ENCODE results near the gene TBC1D7.

TBC1D7 gene

GRCh38 chr6:13354331-13355042, 26.1 kb upstream of the TBC1D7 start:
- H3K27ac ChIP-seq (ENCODE audit: low read depth, low read length) = no peak overlapping the region
- peaks cover 3% of the 10 kb centered on the region for H3K4me1 ChIP-seq (ENCODE audit: control insufficient read depth, insufficient read depth, low read length)

DNA sequence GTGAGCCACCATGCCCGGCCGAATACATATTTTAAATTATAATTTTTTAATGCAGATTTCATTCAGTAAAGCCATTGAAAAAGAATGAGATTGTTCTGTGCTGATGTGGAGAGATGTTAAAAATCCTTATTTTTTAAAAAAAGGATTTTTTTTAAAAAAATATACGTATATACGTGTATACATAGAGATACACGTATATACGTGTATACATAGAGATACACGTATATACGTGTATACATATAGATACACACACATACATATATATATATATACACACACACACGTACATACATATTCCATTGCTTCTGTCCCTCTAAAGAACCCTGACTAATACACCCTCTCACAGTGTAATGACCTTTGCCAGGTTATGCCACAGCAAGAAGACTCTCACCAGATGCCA, 23.8 kb upstream of the TBC1D7 start:
- Histone ChIP-seq H3K9ac (ENCODE audit: low read length) (no peak overlapping the region), H3K4me3 (ENCODE audit: low read length) (no peak overlapping the region), H3K36me3 (ENCODE audit: control insufficient read depth, insufficient read depth, low read length) (no peaks in the 10 kb centered on the region), H3K27me3 (ENCODE audit: control insufficient read depth, insufficient read depth, low read length) (no peaks in the 10 kb centered on the region), H3K4me1 (ENCODE audit: control insufficient read depth, insufficient read depth, low read length) (peaks cover 3% of the 10 kb centered on the region), H3K27ac (ENCODE audit: low read depth, low read length) (no peak overlapping the region)

More at GRCh38 chr6:13354331-13355042, 26.1 kb upstream of the TBC1D7 start:
- no peaks in the 10 kb centered on the region for H3K27me3 ChIP-seq (ENCODE audit: control insufficient read depth, insufficient read depth, low read length)
- no peaks in the 10 kb centered on the region for H3K36me3 ChIP-seq (ENCODE audit: control insufficient read depth, insufficient read depth, low read length)
- H3K9ac ChIP-seq (ENCODE audit: low read length) = no peak overlapping the region
- no peak overlapping the region for H3K4me3 ChIP-seq (ENCODE audit: low read length)

DNA sequence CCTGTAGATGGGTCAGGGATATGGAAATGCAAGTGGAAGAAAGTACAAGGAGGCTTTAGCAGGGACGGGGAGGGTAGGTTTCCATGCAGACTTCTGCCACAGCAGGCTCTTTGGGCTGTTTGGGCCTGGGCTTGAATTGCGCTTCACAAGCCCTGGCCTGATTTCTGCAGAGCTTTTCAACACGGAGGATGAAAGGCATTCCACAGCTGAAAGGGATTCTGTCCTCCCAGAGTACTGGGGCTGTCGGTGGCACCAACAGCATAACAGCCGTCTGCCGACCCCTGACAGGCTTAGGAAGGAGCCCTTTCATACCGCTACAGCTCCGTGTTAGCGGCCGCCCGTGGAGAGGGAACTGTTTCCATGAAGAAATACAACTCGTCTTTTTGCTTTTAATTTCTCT, 22.9 kb upstream of the TBC1D7 start:
- no peak overlapping the region for H3K9ac ChIP-seq (ENCODE audit: low read length)
- no peak overlapping the region for H3K4me3 ChIP-seq (ENCODE audit: low read length)
- H3K4me1 ChIP-seq (ENCODE audit: control insufficient read depth, insufficient read depth, low read length) = peaks cover 3% of the 10 kb centered on the region
- no peak overlapping the region for H3K27ac ChIP-seq (ENCODE audit: low read depth, low read length)
- no peaks in the 10 kb centered on the region for H3K27me3 ChIP-seq (ENCODE audit: control insufficient read depth, insufficient read depth, low read length)
- H3K36me3 ChIP-seq (ENCODE audit: control insufficient read depth, insufficient read depth, low read length) = no peaks in the 10 kb centered on the region

GRCh38 chr6:13349811-13350506, 21.6 kb upstream of the TBC1D7 start:
- Histone ChIP-seq H3K27me3 (ENCODE audit: control insufficient read depth, insufficient read depth, low read length) (no peaks in the 10 kb centered on the region), H3K4me3 (ENCODE audit: low read length) (no peak overlapping the region), H3K4me1 (ENCODE audit: control insufficient read depth, insufficient read depth, low read length) (no peaks in the 10 kb centered on the region), H3K27ac (ENCODE audit: low read depth, low read length) (no peak overlapping the region), H3K36me3 (ENCODE audit: control insufficient read depth, insufficient read depth, low read length) (no peaks in the 10 kb centered on the region), H3K9ac (ENCODE audit: low read length) (no peak overlapping the region)

- H3K9ac ChIP-seq (ENCODE audit: low read length) = no peak overlapping the region
- no peaks in the 10 kb centered on the region for H3K36me3 ChIP-seq (ENCODE audit: control insufficient read depth, insufficient read depth, low read length)
- no peak overlapping the region for H3K4me3 ChIP-seq (ENCODE audit: low read length)
- no peaks in the 10 kb centered on the region for H3K27me3 ChIP-seq (ENCODE audit: control insufficient read depth, insufficient read depth, low read length)
- H3K4me1 ChIP-seq (ENCODE audit: control insufficient read depth, insufficient read depth, low read length) = no peaks in the 10 kb centered on the region
- H3K27ac ChIP-seq (ENCODE audit: low read depth, low read length) = no peak overlapping the region
These were observed 20.2 kb upstream of the TBC1D7 start for GRCh38 chr6:13348334-13349113.

DNA sequence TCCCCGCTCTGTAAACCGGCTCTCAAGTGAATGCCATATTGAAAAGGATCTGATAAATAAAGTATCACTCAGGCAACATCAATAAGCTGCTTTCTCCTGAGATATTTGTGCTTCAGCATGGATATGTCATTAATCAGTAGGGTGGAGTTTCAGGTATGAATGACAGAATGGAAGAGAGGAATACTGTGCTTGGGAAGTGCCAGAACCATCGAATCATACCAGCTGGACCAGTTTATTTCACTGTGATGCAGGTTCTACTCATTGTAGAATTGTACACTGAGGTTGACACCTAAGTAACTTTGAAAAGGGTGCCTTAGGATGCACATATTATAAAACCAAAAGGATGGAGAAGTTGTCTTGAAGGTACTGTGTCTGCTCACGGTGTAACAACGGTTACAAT, 17.9 kb upstream of the TBC1D7 start:
- no peaks in the 10 kb centered on the region for H3K36me3 ChIP-seq (ENCODE audit: control insufficient read depth, insufficient read depth, low read length)
- H3K4me1 ChIP-seq (ENCODE audit: control insufficient read depth, insufficient read depth, low read length) = no peaks in the 10 kb centered on the region
- no peak overlapping the region for H3K4me3 ChIP-seq (ENCODE audit: low read length)
- no peak overlapping the region for H3K9ac ChIP-seq (ENCODE audit: low read length)
- no peak overlapping the region for H3K27ac ChIP-seq (ENCODE audit: low read depth, low read length)
- no peaks in the 10 kb centered on the region for H3K27me3 ChIP-seq (ENCODE audit: control insufficient read depth, insufficient read depth, low read length)

DNA sequence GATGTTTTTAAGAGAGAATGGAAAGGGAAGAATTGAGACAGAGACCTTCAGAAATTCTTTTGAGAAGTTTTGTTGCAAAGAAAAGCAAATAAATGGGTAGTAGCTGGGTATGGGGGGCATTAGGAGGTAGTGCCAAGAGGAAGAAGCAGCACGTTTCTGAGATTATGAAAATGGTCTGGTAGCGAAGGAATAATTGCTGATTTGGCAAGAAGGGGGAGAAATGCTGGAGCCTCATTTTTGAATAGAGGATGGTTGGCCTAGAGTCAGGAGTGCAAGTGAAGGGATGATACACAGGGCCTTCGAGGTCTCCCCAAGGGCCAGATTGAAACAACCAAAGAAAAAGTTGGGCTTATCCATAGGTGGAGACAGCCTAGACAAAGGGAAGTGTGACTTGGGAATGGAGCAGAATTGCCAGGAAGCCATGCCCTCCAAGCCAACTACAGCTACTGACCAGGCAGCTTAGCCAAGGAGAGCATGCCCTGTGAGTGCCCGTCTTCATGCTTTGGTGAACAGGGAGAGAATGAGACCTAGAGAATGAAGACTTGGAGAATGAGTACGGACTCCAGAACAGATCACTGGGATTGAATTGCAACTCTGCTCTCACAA, 14.2 kb upstream of the TBC1D7 start:
- H3K27me3 ChIP-seq (ENCODE audit: control insufficient read depth, insufficient read depth, low read length) = no peaks in the 10 kb centered on the region
- H3K4me3 ChIP-seq (ENCODE audit: low read length) = no peak overlapping the region

DNA sequence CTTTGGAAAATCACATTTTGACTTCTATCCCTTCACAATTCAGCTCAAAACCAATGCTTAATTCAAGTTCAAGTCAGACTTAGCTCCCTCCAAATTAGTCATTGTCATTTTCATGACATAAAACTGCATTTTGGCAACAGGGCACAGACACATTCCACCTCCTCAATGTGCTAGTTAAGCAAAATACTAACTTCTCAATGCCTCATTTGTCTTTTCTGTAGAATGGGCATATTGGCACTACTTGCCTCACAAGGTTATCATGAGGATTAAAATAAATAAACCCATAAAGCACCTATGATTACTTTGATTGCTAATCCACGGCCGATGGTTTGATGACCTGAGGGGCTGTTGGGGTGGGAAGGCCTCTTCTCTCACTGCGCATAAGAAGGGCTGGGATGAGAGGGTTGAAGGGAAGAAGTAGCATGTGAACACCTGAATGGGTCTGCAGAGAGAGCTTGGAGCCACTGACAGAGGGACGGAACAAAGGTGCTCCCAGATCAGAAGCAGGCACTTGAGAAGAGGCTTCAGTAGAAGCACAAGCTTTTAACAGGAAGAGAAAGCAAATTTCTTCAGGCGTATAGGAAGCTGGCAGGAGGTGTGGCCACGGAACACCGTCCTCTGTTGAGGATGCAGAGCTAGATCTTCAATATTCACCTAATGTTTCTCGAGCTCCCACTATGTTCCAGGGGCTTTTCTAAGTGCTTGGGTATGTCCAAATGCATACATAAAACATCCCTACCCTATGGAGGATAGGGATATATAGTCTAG, 11.7 kb upstream of the TBC1D7 start:
- Histone ChIP-seq H3K4me3 (ENCODE audit: low read length) (no peak overlapping the region), H3K9ac (ENCODE audit: low read length) (no peak overlapping the region), H3K27me3 (ENCODE audit: control insufficient read depth, insufficient read depth, low read length) (no peaks in the 10 kb centered on the region), H3K4me1 (ENCODE audit: control insufficient read depth, insufficient read depth, low read length) (no peaks in the 10 kb centered on the region), H3K36me3 (ENCODE audit: control insufficient read depth, insufficient read depth, low read length) (no peaks in the 10 kb centered on the region), H3K27ac (ENCODE audit: low read depth, low read length) (no peak overlapping the region)

More for the DNA sequence above, 14.2 kb upstream of the TBC1D7 start:
- Histone ChIP-seq H3K36me3 (ENCODE audit: control insufficient read depth, insufficient read depth, low read length) (no peaks in the 10 kb centered on the region), H3K27ac (ENCODE audit: low read depth, low read length) (no peak overlapping the region), H3K9ac (ENCODE audit: low read length) (no peak overlapping the region), H3K4me1 (ENCODE audit: control insufficient read depth, insufficient read depth, low read length) (no peaks in the 10 kb centered on the region)

DNA sequence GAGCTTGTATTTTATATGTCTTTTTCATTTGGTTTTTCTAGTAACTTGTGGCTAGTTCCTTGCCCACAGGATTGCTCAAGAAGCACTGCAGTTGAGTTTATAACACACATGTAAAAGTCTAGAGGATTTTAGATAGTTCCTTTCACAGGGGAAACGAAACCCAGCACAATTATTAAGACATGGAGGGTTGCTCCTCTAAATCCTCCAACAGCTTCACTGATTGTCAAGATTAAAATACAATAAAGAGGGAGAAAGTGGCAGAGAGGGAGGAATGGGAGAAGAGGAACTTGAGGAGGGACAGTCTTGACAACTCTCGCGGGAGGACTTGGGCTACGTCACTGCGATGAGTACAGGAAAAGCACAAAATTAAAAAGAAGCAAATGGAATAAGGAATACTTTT, 9.7 kb upstream of the TBC1D7 start:
- Histone ChIP-seq H3K27ac (ENCODE audit: low read depth, low read length) (no peak overlapping the region), H3K27me3 (ENCODE audit: control insufficient read depth, insufficient read depth, low read length) (no peaks in the 10 kb centered on the region), H3K9ac (ENCODE audit: low read length) (no peak overlapping the region), H3K4me3 (ENCODE audit: low read length) (no peak overlapping the region), H3K4me1 (ENCODE audit: control insufficient read depth, insufficient read depth, low read length) (no peaks in the 10 kb centered on the region), H3K36me3 (ENCODE audit: control insufficient read depth, insufficient read depth, low read length) (no peaks in the 10 kb centered on the region)

GRCh38 chr6:13336553-13336952, 8.2 kb upstream of the TBC1D7 start:
- Histone ChIP-seq H3K36me3 (ENCODE audit: control insufficient read depth, insufficient read depth, low read length) (no peaks in the 10 kb centered on the region), H3K4me3 (ENCODE audit: low read length) (no peak overlapping the region), H3K27me3 (ENCODE audit: control insufficient read depth, insufficient read depth, low read length) (no peaks in the 10 kb centered on the region), H3K4me1 (ENCODE audit: control insufficient read depth, insufficient read depth, low read length) (no peaks in the 10 kb centered on the region), H3K9ac (ENCODE audit: low read length) (no peak overlapping the region), H3K27ac (ENCODE audit: low read depth, low read length) (no peak overlapping the region)

DNA sequence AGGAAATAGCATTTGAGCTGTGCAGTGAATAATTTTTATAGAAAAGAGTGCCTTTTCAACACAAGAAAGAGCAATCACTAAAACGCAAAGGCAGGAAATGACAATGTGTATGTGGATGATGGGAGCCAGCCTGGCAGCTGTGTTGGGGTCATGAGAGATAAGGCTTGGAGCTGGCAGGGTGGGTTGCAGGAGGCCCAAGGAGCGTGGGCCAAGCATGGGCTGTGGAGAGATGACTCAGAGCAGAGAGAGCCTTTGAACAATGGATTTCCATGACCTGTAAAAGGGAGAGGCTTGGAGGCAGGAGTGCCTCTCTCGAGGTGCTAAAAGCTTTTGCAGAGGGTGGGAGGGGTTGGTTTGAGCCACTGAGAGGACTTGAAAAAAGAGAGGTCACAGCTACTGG, 6.6 kb upstream of the TBC1D7 start:
- no peak overlapping the region for H3K9ac ChIP-seq (ENCODE audit: low read length)
- H3K27me3 ChIP-seq (ENCODE audit: control insufficient read depth, insufficient read depth, low read length) = no peaks in the 10 kb centered on the region
- H3K4me1 ChIP-seq (ENCODE audit: control insufficient read depth, insufficient read depth, low read length) = no peaks in the 10 kb centered on the region
- H3K36me3 ChIP-seq (ENCODE audit: control insufficient read depth, insufficient read depth, low read length) = no peaks in the 10 kb centered on the region
- H3K4me3 ChIP-seq (ENCODE audit: low read length) = no peak overlapping the region
- H3K27ac ChIP-seq (ENCODE audit: low read depth, low read length) = no peak overlapping the region

DNA sequence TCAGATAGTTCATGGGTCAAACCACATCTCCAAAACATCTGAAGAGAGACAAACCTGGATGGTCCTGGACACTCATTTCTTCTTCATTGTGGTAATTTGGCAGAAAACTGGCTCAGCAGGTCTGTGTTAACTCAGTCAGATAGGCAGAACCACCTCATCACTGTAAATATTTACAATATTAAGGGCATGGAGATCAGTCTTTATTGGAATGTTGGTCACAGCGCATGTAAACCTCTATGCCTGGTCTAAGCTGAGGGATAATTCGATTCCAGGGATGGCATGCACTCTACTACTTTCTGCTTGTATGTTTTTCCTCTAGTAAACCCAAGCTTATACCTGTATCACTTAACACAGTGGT, 4.0 kb upstream of the TBC1D7 start:
- Histone ChIP-seq H3K27me3 (ENCODE audit: control insufficient read depth, insufficient read depth, low read length) (no peaks in the 10 kb centered on the region), H3K4me3 (ENCODE audit: low read length) (no peak overlapping the region), H3K9ac (ENCODE audit: low read length) (no peak overlapping the region), H3K4me1 (ENCODE audit: control insufficient read depth, insufficient read depth, low read length) (peaks cover 5% of the 10 kb centered on the region), H3K27ac (ENCODE audit: low read depth, low read length) (no peak overlapping the region), H3K36me3 (ENCODE audit: control insufficient read depth, insufficient read depth, low read length) (no peaks in the 10 kb centered on the region)
